Trophoblast cell (in vitro differentiated cells and primary cell): ENCODE data around the gene AJAP1.

ENCODE experiments used
- DNase-seq, 2 donors: peaks; one replicate each; pipeline ENCODE4 v3.0.0-alpha.2; 2016
- H2AFZ ChIP-seq: 2 replicates; pipeline ENCODE4 v1.6.1; 2013; ENCODE audit warnings: low read length, moderate library complexity, mild to moderate bottlenecking; ENCODE audit not compliant: insufficient read depth, poor library complexity
- H2AK5ac ChIP-seq: 2 replicates; pipeline ENCODE4 v1.6.1; 2013; ENCODE audit warnings: mild to moderate bottlenecking, low read length
- H2BK120ac ChIP-seq: 2 replicates; pipeline ENCODE4 v1.6.1; 2013; ENCODE audit warnings: low read length, mild to moderate bottlenecking, moderate library complexity; ENCODE audit not compliant: insufficient read depth, poor library complexity
- H2BK12ac ChIP-seq: 2 replicates; pipeline ENCODE4 v1.6.1; 2013; ENCODE audit warnings: mild to moderate bottlenecking, low read length, moderate library complexity
- H2BK5ac ChIP-seq: 2 replicates; pipeline ENCODE4 v1.6.1; 2013; ENCODE audit warnings: low read length, low read depth, moderate library complexity, mild to moderate bottlenecking; ENCODE audit not compliant: poor library complexity
- H3K14ac ChIP-seq: 2 replicates; pipeline ENCODE4 v1.6.1; 2013; ENCODE audit warnings: mild to moderate bottlenecking, low read length
- H3K18ac ChIP-seq: 2 replicates; pipeline ENCODE4 v1.6.1; 2013; ENCODE audit warnings: mild to moderate bottlenecking, low read length
- H3K23ac ChIP-seq: 2 replicates; pipeline ENCODE4 v1.6.1; 2013; ENCODE audit warnings: low read length
- H3K27ac ChIP-seq: 2 replicates; pipeline ENCODE4 v1.5.1; 2013; ENCODE audit warnings: low read depth, mild to moderate bottlenecking, inconsistent platforms, low read length, moderate library complexity
- H3K27me3 ChIP-seq: 2 replicates; pipeline ENCODE4 v1.6.1; 2013; ENCODE audit warnings: inconsistent platforms, mild to moderate bottlenecking, low read length, moderate library complexity; ENCODE audit not compliant: insufficient read depth
- H3K36me3 ChIP-seq, 2 experiments: 1 replicate in 1 of 2; 2 replicates in 1 of 2; pipeline ENCODE4 v1.6.1; 2013; ENCODE audit warnings: low read length in 2 of 2, mild to moderate bottlenecking in 2 of 2, moderate library complexity in 1 of 2; ENCODE audit not compliant: insufficient read depth in 2 of 2, control insufficient read depth in 1 of 2
- H3K4ac ChIP-seq: 2 replicates; pipeline ENCODE4 v1.6.1; 2013; ENCODE audit warnings: low read depth, mild to moderate bottlenecking, low read length, moderate library complexity
- H3K4me1 ChIP-seq, 2 experiments: 1 replicate in 1 of 2; 2 replicates in 1 of 2; pipeline ENCODE4 v1.6.1; 2013; ENCODE audit warnings: low read length in 2 of 2, mild to moderate bottlenecking in 2 of 2, moderate library complexity in 1 of 2; ENCODE audit not compliant: insufficient read depth in 2 of 2, control insufficient read depth in 1 of 2
- H3K4me2 ChIP-seq: 2 replicates; pipeline ENCODE4 v1.6.1; 2013; ENCODE audit warnings: inconsistent platforms, mild to moderate bottlenecking, low read length, moderate library complexity
- H3K4me3 ChIP-seq: 2 replicates; pipeline ENCODE4 v1.5.1; 2013; ENCODE audit warnings: mild to moderate bottlenecking, low read depth, low read length, inconsistent platforms
- H3K79me1 ChIP-seq: one replicate; pipeline ENCODE4 v1.6.1; 2013; ENCODE audit warnings: low read length
- H3K79me2 ChIP-seq: 2 replicates; pipeline ENCODE4 v1.6.1; 2013; ENCODE audit warnings: low read length, mild to moderate bottlenecking; ENCODE audit not compliant: control insufficient read depth, insufficient read depth, poor library complexity
- H3K9ac ChIP-seq: 2 replicates; pipeline ENCODE4 v1.6.1; 2013; ENCODE audit warnings: mild to moderate bottlenecking, low read length
- H3K9me3 ChIP-seq: 2 replicates; pipeline ENCODE4 v1.6.1; 2013; ENCODE audit warnings: low read depth, mild to moderate bottlenecking, control low read depth, inconsistent platforms, low read length; ENCODE audit not compliant: insufficient read depth
- H4K12ac ChIP-seq: 2 replicates; pipeline ENCODE4 v1.6.1; 2013; ENCODE audit warnings: low read depth, mild to moderate bottlenecking, low read length, moderate library complexity
- H4K8ac ChIP-seq: 2 replicates; pipeline ENCODE4 v1.6.1; 2013; ENCODE audit warnings: low read depth, mild to moderate bottlenecking, low read length, moderate library complexity
- H4K91ac ChIP-seq: one replicate; pipeline ENCODE4 v1.6.1; 2013; ENCODE audit warnings: low read depth, mild to moderate bottlenecking, low read length, moderate library complexity
- WGBS: extraction: QIAGEN DNeasy Blood & Tissue Kit; methylation state at CpG from one replicate; pipeline ENCODE4 v1.1.7; 2013; ENCODE audit warnings: missing lambda C conversion rate; ENCODE audit not compliant: insufficient read length, insufficient coverage; ENCODE audit errors: extremely low coverage; 5-methylcytosine and 5-hydroxymethylcytosine counted together

The AJAP1 gene

GRCh38 chr1:4784761-4785160 is 130.4 kb downstream of the AJAP1 start:
- WGBS = no CpG with 5 or more reads among the region's 17 CpGs

GRCh38 chr1:4786055-4786454 is 131.6 kb downstream of the AJAP1 start:
- Histone ChIP-seq H3K9ac (no peak overlapping the region), H2BK120ac (no peak overlapping the region), H3K4me3 (no peak overlapping the region), H2AFZ (no peak overlapping the region), H2AK5ac (no peak overlapping the region), H3K27me3 (no peaks in the 10 kb centered on the region), H4K12ac (no peak overlapping the region), H3K79me2 (no peaks in the 10 kb centered on the region), H3K4ac (no peak overlapping the region), H3K79me1 (no peaks in the 10 kb centered on the region), H3K4me1 (peaks cover 0 to 4% of the 10 kb centered on the region in 2 experiments), H4K8ac (no peak overlapping the region), H3K18ac (no peak overlapping the region), H3K23ac (no peak overlapping the region), H3K27ac (no peak overlapping the region), H3K4me2 (no peak overlapping the region), H4K91ac (no peak overlapping the region), H2BK5ac (no peak overlapping the region), H2BK12ac (no peak overlapping the region), H3K9me3 (no peaks in the 10 kb centered on the region), H3K14ac (no peak overlapping the region), H3K36me3 (no peaks in the 10 kb centered on the region)
- no CpG with 5 or more reads among the region's 8 CpGs for WGBS
- DNase-seq = no peak

More at GRCh38 chr1:4784761-4785160, 130.4 kb downstream of the AJAP1 start:
- peaks cover 0 to 4% of the 10 kb centered on the region in 2 experiments for H3K4me1 ChIP-seq
- H3K9me3 ChIP-seq = no peaks in the 10 kb centered on the region
- H2BK120ac ChIP-seq = no peak overlapping the region
- no peak overlapping the region for H3K4me2 ChIP-seq
- H2BK12ac ChIP-seq = no peak overlapping the region
- H3K27me3 ChIP-seq = no peaks in the 10 kb centered on the region
- H3K14ac ChIP-seq = peak overlapping the region; percentile 38
- H3K36me3 ChIP-seq = no peaks in the 10 kb centered on the region
- H3K79me1 ChIP-seq = no peaks in the 10 kb centered on the region
- H3K18ac ChIP-seq = no peak overlapping the region
- no peak overlapping the region for H4K12ac ChIP-seq
- H3K23ac ChIP-seq = no peak overlapping the region
- H3K9ac ChIP-seq = no peak overlapping the region
- H2BK5ac ChIP-seq = no peak overlapping the region
- H2AFZ ChIP-seq = no peak overlapping the region
- H3K79me2 ChIP-seq = no peaks in the 10 kb centered on the region
- no peak overlapping the region for H3K4me3 ChIP-seq
- DNase-seq = no peak
- no peak overlapping the region for H3K4ac ChIP-seq
- no peak overlapping the region for H2AK5ac ChIP-seq
- no peak overlapping the region for H4K91ac ChIP-seq
- H4K8ac ChIP-seq = no peak overlapping the region
- no peak overlapping the region for H3K27ac ChIP-seq

- H3K9ac ChIP-seq = no peak overlapping the region
- H3K4ac ChIP-seq = no peak overlapping the region
- H3K27me3 ChIP-seq = no peaks in the 10 kb centered on the region
- H3K4me2 ChIP-seq = no peak overlapping the region
- peaks cover 0 to 4% of the 10 kb centered on the region in 2 experiments for H3K4me1 ChIP-seq
- no peak overlapping the region for H4K12ac ChIP-seq
- H2BK120ac ChIP-seq = no peak overlapping the region
- no peak for DNase-seq
- H3K4me3 ChIP-seq = no peak overlapping the region
- no peak overlapping the region for H3K18ac ChIP-seq
- no peak overlapping the region for H4K91ac ChIP-seq
- no peak overlapping the region for H2AFZ ChIP-seq
- no peak overlapping the region for H3K27ac ChIP-seq
- no peak overlapping the region for H4K8ac ChIP-seq
- no peak overlapping the region for H3K23ac ChIP-seq
- H2BK12ac ChIP-seq = no peak overlapping the region
- H2BK5ac ChIP-seq = no peak overlapping the region
- H3K36me3 ChIP-seq = no peaks in the 10 kb centered on the region
- WGBS = no CpG with 5 or more reads among the region's 5 CpGs
- no peak overlapping the region for H2AK5ac ChIP-seq
- H3K9me3 ChIP-seq = no peaks in the 10 kb centered on the region
- H3K14ac ChIP-seq = no peak overlapping the region
- no peaks in the 10 kb centered on the region for H3K79me1 ChIP-seq
- H3K79me2 ChIP-seq = no peaks in the 10 kb centered on the region
Measured at GRCh38 chr1:4787551-4787950, 133.1 kb downstream of the AJAP1 start.

- H2BK12ac ChIP-seq = no peak overlapping the region
- H3K79me1 ChIP-seq = no peaks in the 10 kb centered on the region
- H3K4me2 ChIP-seq = no peak overlapping the region
- no peak overlapping the region for H2BK5ac ChIP-seq
- peaks cover 9% of the 10 kb centered on the region for H3K9me3 ChIP-seq
- no peak overlapping the region for H2AFZ ChIP-seq
- no peaks in the 10 kb centered on the region for H3K79me2 ChIP-seq
- H3K27me3 ChIP-seq = no peaks in the 10 kb centered on the region
- no peak overlapping the region for H2BK120ac ChIP-seq
- H4K91ac ChIP-seq = no peak overlapping the region
- H3K4me3 ChIP-seq = no peak overlapping the region
- no peak overlapping the region for H4K12ac ChIP-seq
- DNase-seq = no peak
- no peak overlapping the region for H3K18ac ChIP-seq
- WGBS = no CpG with 5 or more reads among the region's 4 CpGs
- no peak overlapping the region for H3K23ac ChIP-seq
- no peak overlapping the region for H2AK5ac ChIP-seq
- H3K36me3 ChIP-seq = no peaks in the 10 kb centered on the region
- H3K14ac ChIP-seq = no peak overlapping the region
- H4K8ac ChIP-seq = no peak overlapping the region
- no peak overlapping the region for H3K4ac ChIP-seq
- H3K9ac ChIP-seq = no peak overlapping the region
- H3K27ac ChIP-seq = no peak overlapping the region
- H3K4me1 ChIP-seq = no peaks in the 10 kb centered on the region
Measured at GRCh38 chr1:4792565-4792964, 138.2 kb downstream of the AJAP1 start.
